H1 (cell line): ENCODE measurements around the gene IL3. TPM values are rescaled to one million over a fixed set of nuclear protein-coding genes. Genes with fewer than 3 reads are reported as not detected.

Source experiments
- CTCF ChIA-PET: fragments of 300-600 bp; sonication (Branson Sonifier 250); formaldehyde crosslinking; loops from one replicate; lab custom pipeline; 2021; ENCODE audit not compliant: partially characterized antibody; lab: Charles Lee
- POLR2A ChIA-PET: fragments of 300-600 bp; sonication (Branson Sonifier 250); formaldehyde crosslinking; loops from one replicate; lab custom pipeline; 2021; ENCODE audit warnings: inconsistent platforms; ENCODE audit not compliant: partially characterized antibody; lab: Charles Lee
- DNase-seq, 2 experiments: peaks; one replicate each; pipeline versions ENCODE4 v3.0.0 to v3.0.0-alpha.2; 2010 to 2022; ENCODE audit warnings: low spot score in 2 of 2, low read depth in 1 of 2, mixed read lengths in 1 of 2
- FAIRE-seq: peaks from 2 replicates; lab custom pipeline; 2011; peaks lifted over from hg19 to GRCh38; lab: Jason Lieb, UNC
- H2AFZ ChIP-seq: 2 replicates; pipeline ENCODE4 v1.8.1; 2012; ENCODE audit warnings: low read length, inconsistent platforms
- H2AK5ac ChIP-seq: 2 replicates; pipeline ENCODE4 v1.6.1; 2013; ENCODE audit warnings: low read depth, low read length
- H2BK120ac ChIP-seq: replicated peaks from 2 replicates; pipeline ENCODE3; 2013; ENCODE audit warnings: low read depth, low read length, inconsistent platforms
- H2BK12ac ChIP-seq: 2 replicates; pipeline ENCODE4 v1.6.1; 2013; ENCODE audit warnings: low read depth, low read length
- H2BK15ac ChIP-seq: 2 replicates; pipeline ENCODE4 v1.6.1; 2013; ENCODE audit warnings: low read length
- H2BK20ac ChIP-seq: 2 replicates; pipeline ENCODE4 v1.6.1; 2013; ENCODE audit warnings: low read length
- H2BK5ac ChIP-seq: 2 replicates; pipeline ENCODE4 v1.6.1; 2013; ENCODE audit warnings: low read depth, low read length
- H3K14ac ChIP-seq: 2 replicates; pipeline ENCODE4 v1.6.1; 2013; ENCODE audit warnings: inconsistent platforms; ENCODE audit not compliant: insufficient read length
- H3K18ac ChIP-seq: 2 replicates; pipeline ENCODE4 v1.6.1; 2013; ENCODE audit warnings: low read length; ENCODE audit errors: extremely low read depth
- H3K23ac ChIP-seq: 2 replicates; pipeline ENCODE4 v1.6.1; 2013; ENCODE audit warnings: inconsistent platforms; ENCODE audit not compliant: insufficient read length
- H3K23me2 ChIP-seq: 2 replicates; pipeline ENCODE4 v1.6.1; 2013; ENCODE audit warnings: low read depth, low read length
- H3K27ac ChIP-seq: 2 replicates; pipeline ENCODE4 v1.6.1; 2011; ENCODE audit warnings: low read depth, low read length, inconsistent platforms
- H3K27me3 ChIP-seq, 4 experiments: replicated peaks in 1 of 4; 1 replicate in 1 of 4; 2 replicates in 3 of 4; pipeline versions ENCODE4 v1.6.1 to v1.8.1; 2011 to 2013; ENCODE audit warnings: low read length in 3 of 4, mild to moderate bottlenecking in 3 of 4, inconsistent platforms in 2 of 4, mixed read lengths in 2 of 4, moderate library complexity in 1 of 4; ENCODE audit not compliant: control insufficient read depth in 3 of 4, insufficient read depth in 3 of 4; ENCODE audit errors: extremely low read depth in 1 of 4
- H3K36me3 ChIP-seq, 4 experiments: 2 replicates each; pipeline versions ENCODE4 v1.6.1 to v1.8.1; 2011 to 2013; ENCODE audit warnings: mild to moderate bottlenecking in 4 of 4, low read length in 3 of 4, moderate library complexity in 2 of 4, control low read depth in 1 of 4, inconsistent platforms in 1 of 4; ENCODE audit not compliant: insufficient read depth in 4 of 4, control insufficient read depth in 2 of 4
- H3K4ac ChIP-seq: replicated peaks from 2 replicates; pipeline ENCODE3; 2013; ENCODE audit warnings: low read length, low read depth, mixed read lengths, inconsistent platforms; ENCODE audit not compliant: insufficient read length
- H3K4me1 ChIP-seq, 4 experiments: replicated peaks in 1 of 4; 1 replicate in 1 of 4; 2 replicates in 3 of 4; pipeline versions ENCODE4 v1.6.1 to v1.8.1; 2011 to 2013; ENCODE audit warnings: low read length in 3 of 4, inconsistent platforms in 2 of 4, mixed read lengths in 1 of 4; ENCODE audit not compliant: insufficient read depth in 4 of 4, control insufficient read depth in 3 of 4
- H3K4me2 ChIP-seq, 2 experiments: 2 replicates each; pipeline versions ENCODE4 v1.6.1 to v1.8.1; 2011 to 2013; ENCODE audit warnings: low read depth in 2 of 2, low read length in 2 of 2, control low read depth in 1 of 2, inconsistent platforms in 1 of 2, mild to moderate bottlenecking in 1 of 2; ENCODE audit not compliant: insufficient read depth in 1 of 2
- H3K4me3 ChIP-seq, 4 experiments: fragments of 200-600, 300-600 bp in 1 of 4; sonication (generic), shearing (Covaris generic), sonication (Bioruptor Twin) in 1 of 4; 2 replicates each; pipeline versions ENCODE4 v1.5.1 to v1.8.1; 2011 to 2016; ENCODE audit warnings: low read length in 4 of 4, low read depth in 3 of 4, control low read depth in 2 of 4, inconsistent platforms in 2 of 4, mild to moderate bottlenecking in 2 of 4, mixed read lengths in 1 of 4, moderate library complexity in 1 of 4; ENCODE audit not compliant: insufficient read depth in 2 of 4; ENCODE audit errors: extremely low read depth in 1 of 4
- H3K56ac ChIP-seq: replicated peaks from 2 replicates; pipeline ENCODE3; 2013; ENCODE audit warnings: low read depth, mild to moderate bottlenecking, mixed read lengths, low read length, inconsistent platforms; ENCODE audit not compliant: insufficient read length
- H3K79me1 ChIP-seq: 2 replicates; pipeline ENCODE4 v1.6.1; 2013; ENCODE audit warnings: low read depth, low read length, control low read depth
- H3K79me2 ChIP-seq, 2 experiments: 2 replicates each; pipeline versions ENCODE4 v1.6.1 to v1.8.1; 2012 to 2013; ENCODE audit warnings: low read length in 2 of 2, mild to moderate bottlenecking in 2 of 2, inconsistent platforms in 1 of 2; ENCODE audit not compliant: insufficient read depth in 2 of 2, control insufficient read depth in 1 of 2
- H3K9ac ChIP-seq, 4 experiments: replicated peaks in 1 of 4; 1 replicate in 1 of 4; 2 replicates in 3 of 4; pipeline versions ENCODE4 v1.6.1 to v1.8.1; 2011 to 2013; ENCODE audit warnings: low read depth in 3 of 4, low read length in 3 of 4, control low read depth in 2 of 4, mild to moderate bottlenecking in 2 of 4, moderate library complexity in 2 of 4, inconsistent platforms in 1 of 4; ENCODE audit errors: extremely low read depth in 1 of 4
- H3K9me3 ChIP-seq, 2 experiments: 2 replicates each; pipeline versions ENCODE4 v1.6.1 to v1.8.1; 2012 to 2013; ENCODE audit warnings: mild to moderate bottlenecking in 2 of 2, moderate library complexity in 2 of 2, control low read depth in 1 of 2, inconsistent platforms in 1 of 2, low read depth in 1 of 2, low read length in 1 of 2, mixed read lengths in 1 of 2; ENCODE audit not compliant: insufficient read depth in 2 of 2
- H4K20me1 ChIP-seq, 2 experiments: replicated peaks in 1 of 2; 2 replicates each; pipeline versions ENCODE3 to v1.8.1; 2011 to 2013; ENCODE audit warnings: inconsistent platforms in 2 of 2, low read length in 2 of 2, mild to moderate bottlenecking in 1 of 2; ENCODE audit not compliant: insufficient read depth in 2 of 2, control insufficient read depth in 1 of 2
- H4K5ac ChIP-seq: 2 replicates; pipeline ENCODE4 v1.6.1; 2013; ENCODE audit warnings: low read length, low read depth, mixed read lengths, inconsistent platforms; ENCODE audit not compliant: insufficient read length
- H4K8ac ChIP-seq: 2 replicates; pipeline ENCODE4 v1.8.0; 2013; ENCODE audit warnings: mild to moderate bottlenecking, moderate library complexity, low read length, inconsistent platforms; ENCODE audit not compliant: insufficient read depth; ENCODE audit errors: extremely low read depth
- H4K91ac ChIP-seq: replicated peaks from 2 replicates; pipeline ENCODE3; 2013; ENCODE audit warnings: low read length, mixed read lengths, inconsistent platforms; ENCODE audit not compliant: insufficient read length
- CEBPB ChIP-seq: IDR thresholded peaks from 2 replicates; pipeline ENCODE4 v1.6.1; 2012; ENCODE audit warnings: low read depth, low read length
- CHD2 ChIP-seq: IDR thresholded peaks from 2 replicates; pipeline ENCODE4 v1.6.1; 2012; ENCODE audit warnings: low read length, improper control_type of control experiment
- HDAC2 ChIP-seq, 2 experiments: fragments of 300-600 bp in 1 of 2; sonication (generic) in 1 of 2; IDR thresholded peaks; 2 replicates each; pipeline ENCODE4 v1.6.1; 2011 to 2012; ENCODE audit warnings: low read depth in 2 of 2, low read length in 2 of 2, mild to moderate bottlenecking in 2 of 2, moderate library complexity in 2 of 2, borderline replicate concordance in 1 of 2, inconsistent platforms in 1 of 2
- HDAC6 ChIP-seq: IDR thresholded peaks from one replicate; pipeline ENCODE4 v1.7.1; 2012; ENCODE audit warnings: low read depth, mild to moderate bottlenecking, inconsistent platforms, low read length, moderate library complexity
- KDM5A ChIP-seq: fragments of 200-600 bp; IDR thresholded peaks from 2 replicates; pipeline ENCODE4 v1.7.1; 2012; ENCODE audit warnings: mild to moderate bottlenecking, low read length, inconsistent platforms, mixed read lengths
- NRF1 ChIP-seq: IDR thresholded peaks from 2 replicates; pipeline ENCODE4 v1.6.1; 2011; ENCODE audit warnings: mild to moderate bottlenecking, low read depth, low read length, improper control_type of control experiment
- PHF8 ChIP-seq: fragments of 200-600 bp; sonication (generic); conservative IDR thresholded peaks from 2 replicates; pipeline ENCODE4 v1.7.1; 2012; ENCODE audit warnings: low read depth, mild to moderate bottlenecking, inconsistent platforms, low read length, moderate library complexity
- POLR2A ChIP-seq, 2 experiments: IDR thresholded peaks; 1 replicate in 1 of 2; 2 replicates in 1 of 2; pipeline ENCODE4 v1.6.1; 2011; ENCODE audit warnings: low read depth in 2 of 2, low read length in 2 of 2, mild to moderate bottlenecking in 2 of 2; ENCODE audit errors: control extremely low read depth in 1 of 2
- POLR2AphosphoS5 ChIP-seq: IDR thresholded peaks from 2 replicates; pipeline ENCODE4 v1.6.1; 2011; ENCODE audit warnings: low read depth, low read length
- POU5F1 ChIP-seq: IDR thresholded peaks from 2 replicates; pipeline ENCODE4 v1.6.1; 2011; ENCODE audit warnings: low read depth, mild to moderate bottlenecking, low read length, moderate library complexity
- RFX5 ChIP-seq: IDR thresholded peaks from 2 replicates; pipeline ENCODE4 v1.6.1; 2011; ENCODE audit warnings: low read depth, low read length, improper control_type of control experiment, borderline replicate concordance
- SIN3A ChIP-seq, 2 experiments: IDR thresholded peaks in 1 of 2; conservative IDR thresholded peaks in 1 of 2; 2 replicates each; pipeline ENCODE4 v1.6.1; 2011 to 2012; ENCODE audit warnings: low read length in 2 of 2, improper control_type of control experiment in 1 of 2, low read depth in 1 of 2, mild to moderate bottlenecking in 1 of 2
- SIRT6 ChIP-seq: IDR thresholded peaks from one replicate; pipeline ENCODE4 v1.7.1; 2012; ENCODE audit warnings: low read length, inconsistent platforms
- SP2 ChIP-seq: IDR thresholded peaks from 2 replicates; pipeline ENCODE4 v1.6.1; 2012; ENCODE audit warnings: mild to moderate bottlenecking, low read length, inconsistent platforms
- TBP ChIP-seq: IDR thresholded peaks from 2 replicates; pipeline ENCODE4 v1.6.1; 2011; ENCODE audit warnings: low read depth, low read length, improper control_type of control experiment
- TEAD4 ChIP-seq: IDR thresholded peaks from 2 replicates; pipeline ENCODE4 v1.6.1; 2012; ENCODE audit warnings: low read depth, low read length, inconsistent platforms, mixed read lengths
- ZNF274 ChIP-seq: IDR thresholded peaks from 2 replicates; pipeline ENCODE4 v1.7.0; 2012; ENCODE audit warnings: low read length, borderline replicate concordance; ENCODE audit errors: extremely low read depth
- polyA plus RNA-seq, 7 experiments: library from polyadenylated mRNA; depleted of rRNA in 3 of 7; stranded (reverse) in 5 of 7; unstranded in 2 of 7; fragments of >200 nt in 5 of 7; fragments of 200-250 nt in 2 of 7; gene quantifications; 1 replicate in 5 of 7; 2 replicates in 1 of 7; 4 replicates in 1 of 7; pipeline versions ENCODE4 v1.2.1 to v1.2.3, GENCODE V29; 2011 to 2013; ENCODE audit warnings: missing spikeins in 2 of 7, mixed read lengths in 2 of 7
- total RNA-seq: library from RNA; stranded (reverse); fragmentation: NEBNext Ultra II Directional; extraction: Animal tissue kit (Norgen Biotek cat#: 25700); gene quantifications from 2 replicates; pipeline ENCODE4 v1.2.1, GENCODE V29; 2021

IL3 gene
- total and polyA plus RNA-seq, 2 of the 8 experiments (the other 6 are each of a cell fraction or from before 2014, with no cell fraction given), result not detected

DNA sequence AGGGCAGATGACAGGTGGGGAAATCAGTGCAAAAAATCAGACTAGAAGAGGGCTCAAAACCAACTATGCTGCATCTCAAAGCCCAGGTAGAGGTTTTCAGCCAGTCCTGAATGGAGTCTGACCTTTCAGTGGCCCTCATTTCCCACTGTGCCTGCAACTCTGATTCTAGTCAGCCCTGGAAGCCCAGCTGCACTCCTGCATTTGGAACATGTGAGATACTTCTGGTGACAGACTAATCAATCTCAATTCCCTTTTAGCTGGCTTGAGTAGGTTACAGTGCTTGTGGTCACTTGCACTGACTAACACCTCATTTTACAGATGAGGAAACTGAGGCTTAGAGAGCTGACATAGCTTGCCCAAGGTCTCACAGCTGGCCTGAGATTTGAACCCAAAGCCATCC is 41.1 kb upstream of the IL3 start:
- Histone ChIP-seq H3K79me1 (no peaks in the 10 kb centered on the region), H3K27ac (no peak overlapping the region), H3K23ac (no peak overlapping the region), H3K9me3 (no peaks in the 10 kb centered on the region), H2BK120ac (no peak overlapping the region), H3K4ac (no peak overlapping the region), H4K20me1 (peaks cover 0 to 2% of the 10 kb centered on the region in 2 experiments), H3K14ac (no peak overlapping the region), H3K79me2 (no peaks in the 10 kb centered on the region), H3K23me2 (peaks cover 2% of the 10 kb centered on the region; the same call in 1 of the 2 replicates), H3K27me3 (no peaks in the 10 kb centered on the region), H4K8ac (no peak overlapping the region), H2BK20ac (no peak overlapping the region), H2BK5ac (no peak overlapping the region), H3K9ac (no peak overlapping the region), H3K56ac (no peak overlapping the region), H2BK12ac (no peak overlapping the region), H4K91ac (no peak overlapping the region), H3K36me3 (no peaks in the 10 kb centered on the region), H2AK5ac (no peak overlapping the region), H3K4me3 (no peak overlapping the region), H3K4me1 (no peaks in the 10 kb centered on the region), H2AFZ (no peak overlapping the region), H3K18ac (no peak overlapping the region), H2BK15ac (no peak overlapping the region), H3K4me2 (no peak overlapping the region), H4K5ac (no peak overlapping the region)
- FAIRE-seq, result no peak
- CTCF ChIA-PET, result interaction anchor here (0.9 to 3.0 kb wide), 4 partner anchors 11 to 482 kb away, joined by 3 to 10 read pairs (median 4); no protein-coding TSS in a partner anchor
- POLR2A ChIA-PET, result no interaction called here
- no peak for DNase-seq
- TF ChIP-seq CEBPB, result no peak
- TF ChIP-seq PHF8, result no peak
- no peak for TF ChIP-seq POLR2A (IDR thresholded peaks at IDR 0.05; ENCODE audit: control extremely low read depth in 1 of 2, low read depth in 2 of 2, low read length in 2 of 2)
- TF ChIP-seq HDAC2 (IDR thresholded peaks at IDR 0.05; ENCODE audit: borderline replicate concordance in 1 of 2, low read depth in 2 of 2, low read length in 2 of 2), result no peak
- no peak for TF ChIP-seq SIN3A (conservative IDR thresholded peaks at IDR 0.05 in 1 of 2, IDR thresholded peaks at IDR 0.05 in 1 of 2; ENCODE audit: low read depth in 1 of 2, low read length in 2 of 2)
- TF ChIP-seq HDAC6, result no peak
- no peak for TF ChIP-seq RFX5
- TF ChIP-seq SIRT6, result no peak
- TF ChIP-seq NRF1, result no peak
- no peak for TF ChIP-seq KDM5A
- TF ChIP-seq SP2, result no peak
- TF ChIP-seq TEAD4, result no peak
- TF ChIP-seq ZNF274, result no peak
- no peak for TF ChIP-seq POLR2AphosphoS5
- TF ChIP-seq TBP, result no peak
- TF ChIP-seq POU5F1, result no peak
- TF ChIP-seq CHD2, result no peak
